ENCODE measurements around the gene ZNF438. TPM values are rescaled to one million over a fixed set of nuclear protein-coding genes. Genes with fewer than 3 reads are reported as not detected.

Gene ZNF438
- total RNA-seq, 1 donor = 8.0 TPM

DNA sequence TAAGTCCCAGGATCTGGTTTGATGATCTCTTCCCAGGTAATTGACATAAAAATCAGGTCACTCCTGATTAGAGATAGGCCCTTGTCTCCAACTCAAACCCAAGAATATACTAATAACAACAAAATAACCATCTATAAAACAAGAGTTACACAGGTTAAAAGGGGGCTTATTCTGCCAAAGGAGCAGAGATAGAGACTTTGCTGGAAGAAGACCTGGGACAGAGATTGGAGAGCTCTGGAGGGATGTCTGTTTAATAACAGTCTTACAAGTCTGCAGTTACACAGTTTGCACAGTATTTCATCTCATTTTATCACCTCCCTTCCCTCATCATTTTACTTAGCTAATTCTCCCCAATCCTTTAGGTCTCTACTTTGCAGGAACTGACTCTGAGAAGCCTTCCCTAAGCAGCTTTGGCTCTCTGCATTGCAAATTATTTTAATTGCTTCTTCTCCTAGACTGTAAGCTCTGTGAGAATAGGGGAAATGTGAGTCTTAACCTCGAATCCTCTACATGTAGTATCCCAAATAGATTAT is 3.7 kb upstream of the ZNF438 start:
- TF ChIP-seq, protein P1, sequence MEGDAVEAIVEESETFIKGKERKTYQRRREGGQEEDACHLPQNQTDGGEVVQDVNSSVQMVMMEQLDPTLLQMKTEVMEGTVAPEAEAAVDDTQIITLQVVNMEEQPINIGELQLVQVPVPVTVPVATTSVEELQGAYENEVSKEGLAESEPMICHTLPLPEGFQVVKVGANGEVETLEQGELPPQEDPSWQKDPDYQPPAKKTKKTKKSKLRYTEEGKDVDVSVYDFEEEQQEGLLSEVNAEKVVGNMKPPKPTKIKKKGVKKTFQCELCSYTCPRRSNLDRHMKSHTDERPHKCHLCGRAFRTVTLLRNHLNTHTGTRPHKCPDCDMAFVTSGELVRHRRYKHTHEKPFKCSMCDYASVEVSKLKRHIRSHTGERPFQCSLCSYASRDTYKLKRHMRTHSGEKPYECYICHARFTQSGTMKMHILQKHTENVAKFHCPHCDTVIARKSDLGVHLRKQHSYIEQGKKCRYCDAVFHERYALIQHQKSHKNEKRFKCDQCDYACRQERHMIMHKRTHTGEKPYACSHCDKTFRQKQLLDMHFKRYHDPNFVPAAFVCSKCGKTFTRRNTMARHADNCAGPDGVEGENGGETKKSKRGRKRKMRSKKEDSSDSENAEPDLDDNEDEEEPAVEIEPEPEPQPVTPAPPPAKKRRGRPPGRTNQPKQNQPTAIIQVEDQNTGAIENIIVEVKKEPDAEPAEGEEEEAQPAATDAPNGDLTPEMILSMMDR (IDR thresholded peaks at IDR 0.05; ENCODE audit: insufficient read depth, low read length) = no peak
- no peak overlapping the region for H3K4me3 ChIP-seq (ENCODE audit: low read depth, low read length)
- no peak for DNase-seq (ENCODE audit: low read depth)

DNA sequence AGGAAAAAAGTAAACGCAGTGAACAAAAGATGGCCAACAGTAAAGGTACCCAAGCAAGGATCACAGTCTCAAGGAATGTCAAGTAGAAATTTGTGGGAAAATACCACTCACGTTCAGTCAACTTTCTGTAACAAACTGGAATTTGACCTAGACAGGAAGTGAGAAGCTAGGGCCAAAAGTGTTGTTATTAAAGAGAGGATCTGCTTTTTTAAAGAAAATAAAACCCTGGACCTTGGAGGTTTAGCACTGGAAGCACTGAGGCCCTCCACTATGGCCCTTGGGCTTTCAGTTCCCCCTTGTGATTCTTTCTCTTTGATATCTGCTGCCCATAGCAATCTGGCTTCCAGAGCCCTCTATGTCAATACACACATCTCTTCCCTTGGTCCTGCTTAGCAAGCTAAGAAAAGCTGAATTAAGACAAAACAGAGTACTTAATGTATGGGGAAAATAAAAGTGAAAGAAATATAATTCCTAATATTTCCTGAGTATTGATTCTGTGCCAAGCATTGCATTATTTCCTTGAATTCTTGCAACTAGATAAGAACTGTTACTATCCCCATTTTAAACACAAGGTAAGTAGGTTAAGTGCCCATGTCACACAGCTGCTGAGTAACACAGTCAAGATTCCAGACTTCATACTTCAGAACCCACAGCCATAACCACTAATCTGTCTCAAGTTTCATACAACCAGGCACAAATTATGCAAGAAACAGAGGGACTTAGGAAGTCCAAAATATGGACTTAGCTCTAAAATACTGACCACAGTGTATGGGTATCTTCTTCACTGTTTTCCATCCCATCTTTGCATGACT is 2.6 kb upstream of the ZNF438 start:
- TF ChIP-seq, protein P1 (IDR thresholded peaks at IDR 0.05; ENCODE audit: insufficient read depth, low read length) = no peak
- peak; percentile 98 for DNase-seq (ENCODE audit: low read depth)
- H3K4me3 ChIP-seq (ENCODE audit: low read depth, low read length) = no peak overlapping the region

- TF ChIP-seq, protein P1 (IDR thresholded peaks at IDR 0.05; ENCODE audit: insufficient read depth, low read length) = no peak
- H3K4me3 ChIP-seq (ENCODE audit: low read depth, low read length) = no peak overlapping the region
- peak; percentile 60 for DNase-seq (ENCODE audit: low read depth)
Observed at GRCh38 chr10:31033147-31033546, 1.5 kb upstream of the ZNF438 start.

- TF ChIP-seq, protein P1 (IDR thresholded peaks at IDR 0.05; ENCODE audit: insufficient read depth, low read length) = no peak
- peak overlapping the region; percentile 65 for H3K4me3 ChIP-seq (ENCODE audit: low read depth, low read length)
- DNase-seq (ENCODE audit: low read depth) = no peak
Observed at GRCh38 chr10:31032258-31033132, 830 bp upstream of the ZNF438 start.

- DNase-seq (ENCODE audit: low read depth) = no peak
- TF ChIP-seq, protein P1 (IDR thresholded peaks at IDR 0.05; ENCODE audit: insufficient read depth, low read length) = no peak
- H3K4me3 ChIP-seq (ENCODE audit: low read depth, low read length) = peak overlapping the region; percentile 73
Observed at GRCh38 chr10:31031205-31031557, 484 bp downstream of the ZNF438 start.

DNA sequence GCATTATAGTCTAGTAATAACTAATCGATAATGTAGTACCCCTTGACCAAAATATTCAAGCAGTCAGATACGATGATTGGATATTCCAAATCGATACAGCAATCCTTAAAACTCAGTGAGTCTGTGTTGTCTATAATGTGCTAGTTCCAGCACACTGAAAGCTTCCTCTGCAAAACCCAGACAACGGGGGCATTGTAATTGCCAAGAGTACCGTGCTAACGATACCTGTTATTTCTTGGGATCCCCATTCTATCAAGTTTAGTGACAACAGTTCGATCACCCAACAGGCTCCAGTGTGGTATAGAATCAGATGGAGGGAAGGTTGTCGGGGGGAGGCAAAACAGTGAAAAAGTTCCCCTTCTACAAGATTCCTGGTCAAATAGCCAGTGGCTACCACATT is 865 bp downstream of the ZNF438 start:
- no peak for DNase-seq (ENCODE audit: low read depth)
- H3K4me3 ChIP-seq (ENCODE audit: low read depth, low read length) = peak overlapping the region; percentile 73
- TF ChIP-seq, protein P1 (IDR thresholded peaks at IDR 0.05; ENCODE audit: insufficient read depth, low read length) = no peak
